Tibial nerve (tissue), 4 donors: Measurements from ENCODE around the gene PRXL2A.

Experiments
- CTCF ChIP-seq, 5 experiments: fragments of 200-600 bp in 3 of 5; fragments of 450-650 bp in 2 of 5; sonication (generic) in 3 of 5; IDR thresholded peaks; one replicate each; pipeline ENCODE4 v1.5.1; 2016 to 2019; ENCODE audit warnings: antibody characterized with exemption in 5 of 5, mild to moderate bottlenecking in 3 of 5, moderate library complexity in 2 of 5
- EP300 ChIP-seq, 2 donors: sonication (generic); formaldehyde crosslinking; IDR thresholded peaks; one replicate each; pipeline ENCODE4 v1.6.1; 2017; ENCODE audit warnings: antibody characterized with exemption in 2 of 2, mild to moderate bottlenecking in 1 of 2

- TF ChIP-seq CTCF (IDR thresholded peaks at IDR 0.05) (no peak), EP300 (IDR thresholded peaks at IDR 0.05) (no peak)
Observed at GRCh38 chr10:80407812-80408241, 524 bp upstream of the PRXL2A start.
